Inferior parietal cortex (tissue), 1 donor: ENCODE results near the gene MOSMO.
"Not testable (repeated sequence)": the region's sequence is repeated elsewhere in the genome, so short reads cannot be mapped to it uniquely, and the experiment has no call there.

Experiments used
- DNase-seq: peaks from one replicate; pipeline ENCODE4 v3.0.0-alpha.2; 2016; ENCODE audit errors: extremely low spot score

MOSMO gene

DNA sequence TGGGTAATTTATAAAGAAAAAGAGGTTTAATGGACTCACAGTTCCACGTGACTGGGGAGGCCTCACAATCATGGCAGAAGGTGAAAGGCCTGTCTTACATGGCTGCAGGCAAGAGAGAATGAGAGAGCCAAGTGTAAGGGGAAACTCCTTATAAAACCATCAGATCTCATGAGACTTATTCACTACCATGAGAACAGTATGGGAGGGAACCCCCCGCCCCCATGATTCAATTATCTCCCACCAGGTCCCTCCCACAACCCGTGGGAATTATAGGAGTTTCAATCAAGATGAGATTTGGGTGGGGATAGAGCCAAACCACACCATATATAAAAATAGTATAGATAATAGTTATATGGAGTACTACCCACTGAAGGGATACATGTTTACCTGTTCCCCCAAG lies 36.0 kb downstream of the MOSMO start:
- DNase-seq, result not testable (repeated sequence)

DNA sequence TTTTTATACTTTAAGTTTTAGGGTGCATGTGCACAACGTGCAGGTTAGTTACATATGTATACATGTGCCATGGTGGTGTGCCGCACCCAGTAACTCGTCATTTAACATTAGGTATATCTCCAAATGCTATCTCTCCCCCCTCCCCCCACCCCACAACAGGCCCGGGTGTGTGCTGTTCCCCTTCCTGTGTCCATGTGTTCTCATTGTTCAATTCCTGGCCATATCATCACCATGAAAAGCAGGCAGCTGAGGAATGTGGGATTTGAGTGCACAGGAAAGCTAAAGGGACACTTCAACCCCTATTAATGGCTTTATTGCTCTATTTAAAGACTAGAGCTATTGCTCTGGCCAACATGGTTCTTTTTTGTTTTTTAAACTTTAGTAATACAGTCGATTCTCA lies 38.0 kb downstream of the MOSMO start:
- not testable (repeated sequence) for DNase-seq

DNA sequence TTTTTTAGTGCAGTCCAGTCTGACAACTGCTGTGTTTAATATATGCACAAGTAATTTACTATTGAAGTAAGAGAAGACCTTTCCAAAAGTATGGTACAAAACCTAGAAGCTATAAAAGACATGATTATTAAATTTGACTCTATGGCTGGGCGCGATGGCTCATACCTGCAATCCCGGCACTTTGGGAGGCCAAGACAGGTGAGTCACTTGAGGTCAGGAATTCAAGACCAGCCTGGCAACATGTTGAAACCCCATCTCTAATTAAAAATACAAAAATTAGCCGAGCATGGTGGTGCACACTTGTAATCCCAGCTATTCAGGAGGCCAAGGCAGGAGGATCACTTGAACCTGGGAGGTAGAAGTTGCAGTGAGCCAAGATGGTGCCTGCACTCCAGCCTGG lies 43.1 kb downstream of the MOSMO start:
- no peak for DNase-seq

DNA sequence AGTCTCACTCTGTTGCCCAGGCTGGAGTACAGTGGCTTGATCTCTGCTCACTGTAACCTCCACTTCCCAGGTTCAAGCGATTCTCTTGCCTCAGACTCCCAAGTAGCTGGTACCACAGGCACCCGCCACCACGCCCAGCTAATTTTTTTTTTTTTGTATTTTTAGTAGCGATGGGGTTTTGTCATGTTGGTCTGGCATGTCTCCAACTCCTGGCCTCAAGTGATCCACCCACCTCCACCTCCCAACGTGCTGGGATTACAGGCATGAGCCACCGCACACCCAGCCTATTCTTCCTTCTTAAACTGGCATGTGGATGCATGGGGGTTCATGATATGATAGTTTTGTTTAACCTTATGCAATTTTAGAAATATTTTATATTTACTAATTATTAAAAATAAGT lies 45.1 kb downstream of the MOSMO start:
- DNase-seq, result no peak

DNA sequence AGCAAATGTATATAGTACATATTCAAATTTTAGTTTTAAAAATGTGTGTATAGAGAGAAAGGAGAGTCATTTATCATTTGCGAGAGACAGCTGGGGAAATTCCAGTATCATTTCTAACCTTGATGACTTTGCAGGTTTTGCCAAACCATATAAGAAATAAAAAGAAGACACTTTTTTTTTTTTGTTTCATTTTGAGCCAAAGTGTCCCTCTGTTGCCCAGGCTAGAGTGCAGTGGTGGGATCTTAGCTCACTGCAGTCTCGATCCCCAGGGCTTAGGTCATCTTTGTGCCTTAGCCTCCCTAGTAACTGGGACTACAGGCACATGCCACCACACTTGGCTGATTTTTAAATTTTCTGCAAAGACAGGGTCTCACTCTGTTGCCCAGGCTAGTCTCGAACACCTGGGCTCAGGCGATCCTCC lies 46.0 kb downstream of the MOSMO start:
- DNase-seq, result no peak

DNA sequence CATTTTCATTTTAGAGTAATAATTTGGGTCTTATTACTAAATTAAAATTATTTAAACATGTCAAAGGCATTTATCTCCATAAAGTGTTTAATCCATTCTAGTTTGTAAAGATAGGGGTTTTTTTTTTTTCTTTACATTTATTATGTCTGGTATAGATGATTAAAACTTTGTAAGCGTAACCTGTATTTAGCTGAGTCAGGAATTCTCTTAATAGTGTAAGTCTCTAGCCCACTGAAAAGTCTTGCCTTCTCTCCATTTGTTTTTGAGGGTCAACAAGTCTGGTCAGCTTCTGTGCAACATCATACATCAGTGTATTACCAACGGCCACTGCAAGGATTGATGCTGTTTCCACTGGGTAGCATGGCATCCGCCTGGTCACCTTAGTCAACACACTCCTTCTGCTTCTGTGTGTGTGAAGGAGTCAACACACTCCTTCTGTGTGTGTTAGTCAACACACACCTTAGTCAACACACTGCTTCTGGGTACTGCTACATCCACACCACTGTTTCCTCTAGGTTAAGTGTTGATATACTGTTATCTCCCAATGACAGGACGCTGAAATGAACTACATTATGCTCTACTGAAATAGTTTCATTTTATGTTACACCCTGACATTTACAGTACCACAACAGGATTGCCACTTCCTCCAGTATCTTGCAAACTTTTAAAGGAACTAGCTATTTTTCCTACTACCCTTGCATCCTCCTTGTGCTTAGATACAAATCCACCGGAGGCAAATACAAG lies 47.1 kb downstream of the MOSMO start:
- no peak for DNase-seq

DNA sequence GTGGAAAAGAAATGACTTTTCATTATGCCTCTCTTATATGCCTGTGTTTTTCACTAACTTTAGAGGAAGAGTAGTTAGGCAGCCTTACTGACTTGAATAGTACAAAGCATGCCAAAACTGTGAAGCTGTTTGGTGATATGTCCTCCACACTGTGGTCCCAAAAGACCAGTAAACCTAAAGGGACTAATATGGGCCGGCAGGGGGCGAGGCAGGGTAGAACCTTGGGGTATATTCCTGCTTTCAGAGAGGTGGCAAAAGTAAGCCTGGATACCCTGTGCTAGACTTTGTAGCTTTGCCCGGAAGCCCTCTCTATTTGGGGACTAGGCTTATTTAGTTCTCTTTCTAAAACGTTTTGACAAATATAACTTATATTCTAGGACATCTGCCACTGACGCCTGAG lies 48.0 kb downstream of the MOSMO start:
- no peak for DNase-seq

DNA sequence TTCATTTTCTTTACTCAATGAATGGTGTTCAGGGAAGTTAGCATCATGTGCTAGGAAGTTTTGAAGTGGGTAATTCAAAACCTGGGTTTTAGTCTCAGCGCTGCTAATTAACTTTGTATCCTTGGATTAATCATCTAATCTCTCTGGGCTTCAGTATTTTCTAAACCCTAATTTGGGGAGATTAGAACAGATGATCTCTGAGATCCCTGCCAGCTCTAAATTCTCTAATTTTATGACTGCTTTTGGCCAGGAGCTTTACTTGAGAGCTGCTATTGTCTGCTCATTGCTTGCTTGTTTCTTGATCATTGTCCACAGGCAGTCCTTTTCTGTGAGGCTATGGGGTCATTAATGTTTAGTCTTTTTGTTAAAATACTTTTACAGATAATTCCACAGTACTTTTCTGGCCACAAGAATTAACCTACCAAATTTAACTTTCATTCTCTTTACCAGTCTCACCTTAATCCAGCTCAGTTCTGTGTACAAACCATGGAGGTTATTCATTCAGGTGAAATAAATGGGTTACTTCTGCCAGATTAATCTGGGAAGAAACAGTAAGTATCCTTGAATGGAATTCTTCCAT lies 56.1 kb downstream of the MOSMO start:
- DNase-seq, result no peak

DNA sequence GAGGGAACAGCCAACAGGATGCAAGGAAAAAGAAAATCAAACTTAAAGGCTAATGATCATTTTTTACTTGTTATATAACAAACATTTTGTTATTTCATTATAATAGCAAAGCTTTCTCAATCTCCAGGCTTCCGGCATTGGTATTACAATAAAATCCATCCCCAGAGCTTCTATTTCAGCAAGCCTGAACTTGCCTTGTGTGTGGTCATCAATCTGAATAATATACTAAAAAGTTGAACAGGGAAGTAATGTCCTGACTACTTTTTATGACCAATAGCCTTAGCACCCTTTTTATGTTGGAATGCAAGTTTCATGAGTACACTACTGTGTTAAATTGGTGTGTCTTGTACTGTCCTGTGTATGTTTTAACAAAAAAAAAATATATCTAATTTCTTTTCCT lies 57.3 kb downstream of the MOSMO start:
- DNase-seq, result no peak

DNA sequence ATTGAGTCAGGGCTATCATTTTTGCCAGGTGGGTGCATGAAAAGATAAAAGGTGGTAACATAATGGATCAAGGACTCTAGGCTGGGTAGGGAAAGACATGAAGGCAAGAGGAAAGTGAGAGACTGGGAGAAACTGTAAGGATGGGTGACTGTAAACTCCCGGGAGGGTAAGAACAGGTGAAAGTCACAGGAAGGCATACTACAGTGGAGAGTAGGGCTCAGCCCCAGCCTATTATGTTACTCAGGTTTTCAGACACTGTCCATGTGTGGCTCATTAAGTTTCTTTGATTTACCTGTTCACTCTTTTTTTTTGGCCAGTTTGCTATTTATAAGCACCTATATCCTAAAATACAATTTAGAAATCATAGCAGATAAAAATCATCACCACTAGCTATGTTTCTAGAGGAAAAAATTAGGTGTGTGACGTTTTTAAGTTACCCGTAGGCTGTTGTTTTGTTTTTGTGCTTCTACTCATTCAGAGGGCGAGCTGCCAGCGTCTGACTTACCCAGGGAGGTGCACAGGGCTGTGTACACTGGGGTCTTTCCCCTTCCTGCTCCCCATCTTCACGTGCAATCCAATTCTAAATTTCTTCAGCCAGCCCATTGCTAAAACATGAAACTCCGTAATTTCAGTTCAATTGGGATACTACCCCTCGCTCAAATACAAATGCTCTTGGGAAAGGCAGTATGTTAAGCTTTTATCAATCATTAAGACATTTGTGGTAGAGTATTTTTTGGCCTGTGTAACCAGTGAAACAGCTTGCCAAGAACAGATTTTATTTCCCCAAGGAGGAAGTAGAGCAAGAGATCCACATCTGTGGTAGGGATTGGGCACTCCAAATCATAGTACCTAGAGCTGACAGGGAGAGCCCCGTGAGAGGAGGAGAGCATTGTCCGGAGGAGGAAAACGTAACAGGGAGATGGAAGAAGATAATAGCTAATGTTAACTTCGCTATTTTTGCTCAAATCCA lies 62.7 kb downstream of the MOSMO start:
- no peak for DNase-seq

DNA sequence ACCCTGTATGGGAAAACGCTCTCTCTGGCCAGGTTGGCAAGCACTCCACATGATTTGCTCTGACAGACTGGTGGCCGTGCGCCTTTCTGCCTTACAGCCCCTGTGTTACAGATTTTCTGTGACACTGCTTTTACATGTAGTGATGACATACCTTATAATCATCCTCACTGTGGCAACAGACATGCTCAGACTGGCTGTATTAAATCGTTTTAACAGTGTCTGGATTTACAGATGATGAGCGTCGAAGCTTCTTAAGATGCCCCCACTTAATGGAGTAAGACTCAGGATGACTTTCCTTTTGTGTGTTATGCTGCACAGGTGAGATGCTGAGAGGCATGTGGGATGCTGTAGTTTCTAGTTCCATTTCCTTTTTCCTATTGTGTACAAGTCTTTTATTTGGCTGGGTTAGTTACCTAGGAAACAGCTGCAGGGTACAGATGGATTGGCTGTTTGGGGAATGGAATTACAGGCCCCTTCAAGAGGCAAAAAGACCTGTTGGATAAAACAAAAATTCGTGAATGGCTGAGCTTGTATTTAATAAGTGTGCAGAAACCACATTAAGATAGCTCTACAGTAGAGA lies 63.5 kb downstream of the MOSMO start:
- no peak for DNase-seq

DNA sequence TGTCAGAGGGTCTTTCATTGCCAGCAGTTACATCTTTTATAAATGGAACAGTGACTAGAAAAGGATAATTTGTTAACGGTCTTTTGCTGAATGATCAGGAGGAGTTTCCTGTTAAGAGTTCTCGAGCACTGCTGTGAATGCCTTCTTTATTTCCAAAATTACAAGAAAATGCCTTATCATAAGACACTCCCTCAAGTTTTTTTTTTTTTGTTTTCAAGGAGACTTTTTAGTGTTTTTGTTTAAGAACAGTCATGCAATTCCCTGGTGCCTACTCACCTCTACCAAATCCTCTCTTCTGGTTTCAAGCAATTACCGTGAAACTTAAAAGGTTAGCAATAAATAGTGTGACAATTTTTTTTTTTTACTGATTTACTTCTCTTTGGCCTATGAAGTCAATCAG lies 65.4 kb downstream of the MOSMO start:
- no peak for DNase-seq

DNA sequence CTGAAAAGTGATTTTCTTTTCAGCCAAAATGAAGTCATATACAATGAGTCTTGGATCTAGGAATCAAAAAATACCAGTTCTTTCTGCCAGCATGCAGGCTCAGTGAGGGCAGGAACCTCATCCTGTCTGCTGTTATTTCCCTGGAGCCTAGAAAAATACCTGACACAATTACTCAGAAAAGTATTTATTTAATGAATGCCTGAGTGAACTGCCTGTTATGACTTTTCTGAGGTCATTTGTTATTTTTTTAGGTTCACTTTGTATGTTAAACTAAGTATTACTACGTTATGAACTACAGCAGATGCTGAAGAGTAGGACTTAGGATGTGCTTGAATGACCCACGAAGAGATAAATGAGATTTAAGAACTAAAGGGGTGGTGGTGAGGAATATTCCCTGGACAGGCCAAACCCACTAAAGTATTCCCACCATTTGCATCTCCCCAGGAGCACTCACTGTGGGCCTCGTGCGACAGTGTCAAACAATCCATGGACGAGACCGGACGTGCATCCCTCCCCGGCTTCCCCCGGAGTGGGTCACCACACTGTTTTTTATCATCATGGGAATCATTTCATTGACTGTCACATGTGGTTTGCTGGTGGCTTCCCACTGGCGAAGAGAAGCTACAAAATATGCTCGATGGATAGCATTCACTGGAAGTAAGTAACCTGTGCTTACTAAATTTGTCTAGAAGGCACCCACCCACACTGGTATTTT lies 67.3 kb downstream of the MOSMO start:
- no peak for DNase-seq

DNA sequence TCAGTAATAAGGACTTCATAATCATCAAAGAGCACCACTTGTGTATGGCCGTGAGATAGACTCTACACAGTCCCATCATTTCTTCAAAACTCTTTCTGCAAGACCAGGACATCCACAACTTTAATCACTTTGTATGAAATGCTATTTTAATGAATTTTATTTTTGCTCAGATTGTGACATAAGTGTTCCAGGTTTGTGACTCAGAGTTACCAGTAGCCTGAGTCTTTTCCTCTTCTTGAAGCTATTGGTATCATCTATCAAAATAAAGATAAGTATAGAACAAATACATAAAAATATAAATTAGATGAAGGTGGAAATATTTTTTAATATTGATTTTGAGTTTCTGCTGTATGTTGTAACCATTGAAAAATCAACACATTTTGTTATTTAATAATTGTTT lies 67.9 kb downstream of the MOSMO start:
- DNase-seq, result no peak

DNA sequence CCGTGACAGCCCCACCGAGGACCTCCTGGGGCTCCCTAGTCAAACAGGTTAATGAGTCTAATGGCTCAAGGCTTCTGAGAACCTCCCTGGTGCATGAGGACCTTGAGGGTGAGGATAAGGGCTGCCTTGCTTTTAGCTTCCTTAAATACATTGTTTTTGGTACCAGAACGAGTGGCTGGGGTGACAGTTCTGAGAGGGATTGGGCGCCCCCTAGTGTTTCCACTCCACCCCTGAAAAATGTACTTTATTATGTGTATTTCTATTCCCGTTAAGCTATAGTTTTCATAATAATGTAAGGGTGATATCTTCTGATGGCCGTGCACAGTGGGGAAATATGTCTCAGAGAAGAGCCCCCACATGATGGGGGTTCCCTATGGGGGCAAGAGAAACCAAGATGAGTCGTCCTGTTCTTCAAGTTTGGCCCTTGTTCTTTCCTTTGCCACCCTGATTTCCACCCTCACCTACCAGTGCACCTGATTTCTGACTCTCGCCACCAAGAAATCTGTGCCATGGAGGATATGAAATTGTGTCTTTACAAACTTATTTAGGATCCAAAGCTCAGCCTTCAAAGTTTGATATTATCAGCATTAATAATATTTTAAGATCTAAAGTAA lies 69.9 kb downstream of the MOSMO start:
- no peak for DNase-seq

DNA sequence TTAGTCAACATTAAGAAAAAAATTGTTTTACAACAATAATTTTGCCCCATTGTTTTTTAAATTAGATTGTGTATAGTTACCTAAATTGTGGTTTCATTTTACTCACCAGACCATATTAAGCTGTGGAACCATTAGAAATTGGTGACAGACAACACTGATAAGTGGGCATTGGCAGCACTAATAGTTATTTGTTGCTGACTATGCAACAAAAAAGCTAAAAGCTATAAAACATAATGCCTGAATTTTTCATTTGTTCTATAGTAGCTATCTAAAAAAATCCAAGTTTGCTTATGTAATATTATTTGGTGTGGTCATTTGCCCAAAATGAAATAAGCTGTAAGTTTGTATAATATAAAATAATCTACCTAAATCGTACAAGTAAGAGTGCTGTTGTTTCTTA lies 70.7 kb downstream of the MOSMO start:
- no peak for DNase-seq

DNA sequence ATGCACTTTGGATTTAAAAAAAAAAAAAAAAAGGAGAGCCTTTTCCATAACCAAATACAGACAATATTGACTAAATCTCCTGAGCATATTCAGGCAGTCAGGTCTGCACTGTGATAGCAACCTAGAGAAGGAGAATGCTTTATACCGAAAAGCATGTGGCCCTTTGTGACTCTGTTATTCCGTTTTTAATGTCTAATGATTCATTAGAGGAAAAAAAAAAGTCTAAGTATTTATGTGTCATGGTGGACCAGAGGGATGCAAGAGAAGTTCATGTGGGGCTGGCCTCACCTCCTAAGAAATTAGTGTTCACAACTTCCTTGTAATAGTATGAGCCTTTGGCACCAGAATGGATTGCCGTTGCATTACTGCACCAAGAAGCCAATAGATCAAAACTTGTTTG lies 73.1 kb downstream of the MOSMO start:
- no peak for DNase-seq

DNA sequence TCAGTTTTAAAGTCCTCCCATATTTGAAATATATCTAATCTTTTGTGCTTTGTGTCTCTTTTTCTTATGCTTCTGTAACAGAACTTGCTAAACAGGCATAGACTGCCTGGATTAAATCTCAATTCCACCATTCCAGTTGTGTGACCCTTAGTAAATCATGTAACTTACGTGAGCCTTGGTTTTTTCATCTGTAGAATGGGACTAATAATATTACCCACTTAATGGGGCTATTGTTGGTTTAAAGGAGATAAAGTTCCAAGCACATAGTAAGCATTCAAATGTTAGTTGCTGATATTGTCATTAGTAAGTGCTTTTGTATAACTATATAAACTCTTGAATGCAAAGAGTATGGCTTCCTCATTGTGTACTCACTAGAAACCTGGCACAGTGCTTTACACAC lies 78.5 kb downstream of the MOSMO start:
- no peak for DNase-seq

DNA sequence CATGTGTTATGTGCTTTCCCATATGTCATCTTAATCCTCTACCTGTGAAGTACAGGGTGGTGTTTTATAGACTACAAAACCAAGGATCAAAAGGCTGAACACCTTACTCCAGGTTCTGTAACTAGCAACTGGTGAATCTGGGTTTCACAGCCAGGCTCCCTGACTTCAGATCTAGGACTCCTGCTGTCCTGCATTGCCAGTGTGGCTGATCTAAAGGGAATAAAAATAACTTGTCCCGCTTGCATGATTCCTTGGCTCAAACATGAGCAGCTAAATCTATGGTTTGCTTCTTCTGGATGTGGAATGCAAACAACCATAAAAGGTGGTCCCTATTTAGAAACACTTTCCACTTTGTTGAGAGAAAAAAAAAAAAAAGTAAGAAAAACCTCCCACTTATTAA lies 80.7 kb downstream of the MOSMO start:
- no peak for DNase-seq

DNA sequence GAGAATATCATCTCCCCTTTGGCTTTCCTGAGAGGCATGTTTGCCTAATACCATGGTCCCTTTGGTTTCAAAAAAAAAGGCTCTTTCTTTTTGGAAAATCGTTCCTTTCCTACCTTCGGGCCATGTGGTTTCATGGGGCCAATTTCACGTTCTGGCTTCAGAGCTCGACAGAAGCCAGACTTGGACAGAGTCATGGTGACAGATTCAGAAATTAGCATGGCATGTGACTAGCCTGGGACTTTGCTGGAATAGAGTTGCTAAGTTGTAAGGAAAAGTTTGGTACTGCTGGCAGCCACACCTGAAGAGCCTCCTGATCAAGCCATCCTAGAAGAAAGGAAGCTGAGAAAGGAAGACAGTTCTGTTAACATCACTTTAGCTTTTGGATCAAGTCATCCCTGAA lies 82.0 kb downstream of the MOSMO start:
- DNase-seq, result no peak

DNA sequence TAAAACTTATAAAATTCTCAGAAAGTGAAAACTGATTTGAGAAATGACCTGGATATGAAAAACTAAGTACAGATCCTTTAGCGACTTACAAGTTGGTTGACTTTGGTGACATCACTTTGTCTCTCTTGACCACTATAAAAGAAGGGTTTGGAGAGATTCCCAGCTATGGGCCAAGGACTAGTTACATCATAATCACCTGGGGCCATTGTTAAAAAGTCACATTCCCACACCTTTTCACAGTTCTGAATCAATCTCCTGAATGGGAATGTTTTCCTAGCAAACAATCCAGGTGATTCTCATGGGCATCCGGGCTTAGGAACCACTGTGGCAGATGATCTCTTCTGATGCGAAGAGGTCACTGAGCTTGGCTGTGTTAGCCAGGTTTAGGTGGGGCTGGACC lies 83.8 kb downstream of the MOSMO start:
- DNase-seq, result no peak
